ENCODE measurements around the gene CDHR3. TPM values are rescaled to one million over a fixed set of nuclear protein-coding genes. Genes with fewer than 3 reads are reported as not detected.
"Not testable (repeated sequence)": the region's sequence is repeated elsewhere in the genome, so short reads cannot be mapped to it uniquely, and the experiment has no call there.

Gene CDHR3
- total RNA-seq, 2 experiments from 2014 or later = 2.7 to 3.7 TPM

GRCh38 chr7:105975770-105976417 is 12.8 kb downstream of the CDHR3 start:
- POLR2A ChIA-PET = no interaction called here
- Mint-ChIP-seq H3K27me3 (peaks cover 10% of the 10 kb centered on the region), H3K27ac (no peak overlapping the region), H3K4me3 (no peak overlapping the region), H3K4me1 (no peaks in the 10 kb centered on the region), H3K36me3 (ENCODE audit: low read depth) (no peaks in the 10 kb centered on the region), H3K9me3 (no peaks in the 10 kb centered on the region)
- CTCF ChIA-PET = interaction anchor here (1.6 kb wide), 1 partner anchor 15 kb away, joined by 4 read pairs; no protein-coding TSS in a partner anchor
- no peak for DNase-seq

- Mint-ChIP-seq H3K9me3 (no peaks in the 10 kb centered on the region), H3K4me1 (no peaks in the 10 kb centered on the region), H3K27me3 (peaks cover 12% of the 10 kb centered on the region), H3K27ac (no peak overlapping the region), H3K4me3 (no peak overlapping the region), H3K36me3 (ENCODE audit: low read depth) (no peaks in the 10 kb centered on the region)
- no peak for DNase-seq
- POLR2A ChIA-PET = no interaction called here
- CTCF ChIA-PET = interaction anchor here (0.6 kb wide), 1 partner anchor 338 kb away, joined by 3 read pairs; no protein-coding TSS in a partner anchor
These were observed 13.8 kb downstream of the CDHR3 start for GRCh38 chr7:105976868-105977267.

GRCh38 chr7:105978035-105978434 is 15.0 kb downstream of the CDHR3 start:
- peaks cover 10% of the 10 kb centered on the region for H3K27me3 Mint-ChIP-seq
- H3K36me3 Mint-ChIP-seq (ENCODE audit: low read depth) = no peaks in the 10 kb centered on the region
- no peaks in the 10 kb centered on the region for H3K9me3 Mint-ChIP-seq
- H3K27ac Mint-ChIP-seq = no peak overlapping the region
- ChIA-PET POLR2A (no interaction called here), CTCF (no interaction called here)
- no peaks in the 10 kb centered on the region for H3K4me1 Mint-ChIP-seq
- H3K4me3 Mint-ChIP-seq = no peak overlapping the region
- no peak for DNase-seq

GRCh38 chr7:105978974-105979373 is 15.9 kb downstream of the CDHR3 start:
- peaks cover 8% of the 10 kb centered on the region for H3K27me3 Mint-ChIP-seq
- CTCF ChIA-PET = no interaction called here
- no peaks in the 10 kb centered on the region for H3K36me3 Mint-ChIP-seq (ENCODE audit: low read depth)
- POLR2A ChIA-PET = no interaction called here
- H3K4me1 Mint-ChIP-seq = no peaks in the 10 kb centered on the region
- no peak overlapping the region for H3K27ac Mint-ChIP-seq
- H3K9me3 Mint-ChIP-seq = no peaks in the 10 kb centered on the region
- DNase-seq = no peak
- H3K4me3 Mint-ChIP-seq = no peak overlapping the region

GRCh38 chr7:105979405-105979804 is 16.3 kb downstream of the CDHR3 start:
- Mint-ChIP-seq H3K4me3 (no peak overlapping the region), H3K27me3 (peaks cover 8% of the 10 kb centered on the region), H3K4me1 (no peaks in the 10 kb centered on the region), H3K9me3 (no peaks in the 10 kb centered on the region), H3K36me3 (ENCODE audit: low read depth) (no peaks in the 10 kb centered on the region), H3K27ac (no peak overlapping the region)
- ChIA-PET POLR2A (no interaction called here), CTCF (no interaction called here)
- DNase-seq = no peak

GRCh38 chr7:105980645-105981396 is 17.8 kb downstream of the CDHR3 start:
- peaks cover 11% of the 10 kb centered on the region for H3K27me3 Mint-ChIP-seq
- no peaks in the 10 kb centered on the region for H3K36me3 Mint-ChIP-seq (ENCODE audit: low read depth)
- no peaks in the 10 kb centered on the region for H3K4me1 Mint-ChIP-seq
- DNase-seq = no peak
- H3K4me3 Mint-ChIP-seq = no peak overlapping the region
- H3K9me3 Mint-ChIP-seq = no peaks in the 10 kb centered on the region
- H3K27ac Mint-ChIP-seq = no peak overlapping the region
- ChIA-PET POLR2A (no interaction called here), CTCF (no interaction called here)

GRCh38 chr7:105982388-105982787 is 19.3 kb downstream of the CDHR3 start:
- no peak for DNase-seq
- H3K36me3 Mint-ChIP-seq (ENCODE audit: low read depth) = no peaks in the 10 kb centered on the region
- ChIA-PET POLR2A (no interaction called here), CTCF (interaction anchor here (0.6 to 1.1 kb wide), 2 partner anchors 13 to 1121 kb away, joined by 3 read pairs; no protein-coding TSS in a partner anchor)
- peaks cover 14% of the 10 kb centered on the region for H3K27me3 Mint-ChIP-seq
- H3K27ac Mint-ChIP-seq = no peak overlapping the region
- no peaks in the 10 kb centered on the region for H3K4me1 Mint-ChIP-seq
- H3K9me3 Mint-ChIP-seq = no peaks in the 10 kb centered on the region
- H3K4me3 Mint-ChIP-seq = no peak overlapping the region

- H3K4me3 Mint-ChIP-seq; H3K27ac Mint-ChIP-seq; CTCF ChIA-PET; H3K9me3 Mint-ChIP-seq; POLR2A ChIA-PET; H3K36me3 Mint-ChIP-seq (ENCODE audit: low read depth); DNase-seq; H3K4me1 Mint-ChIP-seq: not testable (repeated sequence)
- H3K27me3 Mint-ChIP-seq = peaks cover 13% of the 10 kb centered on the region
These were observed 21.7 kb downstream of the CDHR3 start for GRCh38 chr7:105984808-105985207.

- H3K9me3 Mint-ChIP-seq = no peaks in the 10 kb centered on the region
- CTCF ChIA-PET = no interaction called here
- peaks cover 16% of the 10 kb centered on the region for H3K27me3 Mint-ChIP-seq
- H3K4me1 Mint-ChIP-seq = no peaks in the 10 kb centered on the region
- POLR2A ChIA-PET = interaction anchor here (0.6 kb wide), 1 partner anchor 20 kb away, joined by 3 read pairs; no protein-coding TSS in a partner anchor
- no peak for DNase-seq
- no peak overlapping the region for H3K27ac Mint-ChIP-seq
- no peak overlapping the region for H3K4me3 Mint-ChIP-seq
- no peaks in the 10 kb centered on the region for H3K36me3 Mint-ChIP-seq (ENCODE audit: low read depth)
These were observed 22.2 kb downstream of the CDHR3 start for GRCh38 chr7:105985229-105985628.

- no peak overlapping the region for H3K27ac Mint-ChIP-seq
These were observed 22.7 kb downstream of the CDHR3 start for GRCh38 chr7:105985672-105986215.

GRCh38 chr7:105987046-105987445 is 24.0 kb downstream of the CDHR3 start:
- no peak for DNase-seq
- POLR2A ChIA-PET = no interaction called here
- Mint-ChIP-seq H3K4me3 (no peak overlapping the region), H3K36me3 (ENCODE audit: low read depth) (no peaks in the 10 kb centered on the region), H3K27me3 (peaks cover 23% of the 10 kb centered on the region), H3K27ac (no peak overlapping the region), H3K9me3 (no peaks in the 10 kb centered on the region), H3K4me1 (no peaks in the 10 kb centered on the region)
- CTCF ChIA-PET = interaction anchor here (1.2 kb wide), 1 partner anchor 70 kb away, joined by 4 read pairs; no protein-coding TSS in a partner anchor

More at GRCh38 chr7:105985672-105986215, 22.7 kb downstream of the CDHR3 start:
- CTCF ChIA-PET = no interaction called here
- DNase-seq = no peak
- H3K9me3 Mint-ChIP-seq = no peaks in the 10 kb centered on the region
- no peaks in the 10 kb centered on the region for H3K36me3 Mint-ChIP-seq (ENCODE audit: low read depth)
- H3K4me3 Mint-ChIP-seq = no peak overlapping the region
- H3K27me3 Mint-ChIP-seq = peaks cover 19% of the 10 kb centered on the region
- POLR2A ChIA-PET = interaction anchor here (0.6 kb wide), 1 partner anchor 21 kb away, joined by 3 read pairs; no protein-coding TSS in a partner anchor
- no peaks in the 10 kb centered on the region for H3K4me1 Mint-ChIP-seq

- Mint-ChIP-seq H3K4me3 (no peak overlapping the region), H3K27ac (no peak overlapping the region), H3K4me1 (peaks cover 4% of the 10 kb centered on the region), H3K9me3 (no peaks in the 10 kb centered on the region), H3K36me3 (ENCODE audit: low read depth) (no peaks in the 10 kb centered on the region), H3K27me3 (peaks cover 26% of the 10 kb centered on the region)
- no peak for DNase-seq
- POLR2A ChIA-PET = no interaction called here
- CTCF ChIA-PET = no interaction called here
These were observed 25.2 kb downstream of the CDHR3 start for GRCh38 chr7:105988276-105988675.

- CTCF ChIA-PET = interaction anchor here (0.6 kb wide), 1 partner anchor 364 kb away, joined by 3 read pairs; no protein-coding TSS in a partner anchor
- H3K27me3 Mint-ChIP-seq = peaks cover 28% of the 10 kb centered on the region
- DNase-seq = no peak
- POLR2A ChIA-PET = no interaction called here
- no peak overlapping the region for H3K4me3 Mint-ChIP-seq
- H3K4me1 Mint-ChIP-seq = peaks cover 9% of the 10 kb centered on the region
- H3K27ac Mint-ChIP-seq = no peak overlapping the region
- H3K36me3 Mint-ChIP-seq (ENCODE audit: low read depth) = no peaks in the 10 kb centered on the region
- no peaks in the 10 kb centered on the region for H3K9me3 Mint-ChIP-seq
These were observed 26.1 kb downstream of the CDHR3 start for GRCh38 chr7:105989191-105989590.

Data from activated CD4-positive, alpha-beta T cell treated with anti-CD3 and anti-CD28 coated beads, Interleukin-2, amount 10 ng/mL, durations not matched to agents 7 days and 5 days (primary cell).